ENCODE data around the gene TCF3.

- TF ChIP-seq CTCF (IDR thresholded peaks at IDR 0.05) (no peak), POLR2A (IDR thresholded peaks at IDR 0.05) (no peak), EP300 (IDR thresholded peaks at IDR 0.05) (no peak), POLR2AphosphoS5 (IDR thresholded peaks at IDR 0.05) (no peak)
Measured at GRCh38 chr19:1572795-1573194, 79.6 kb downstream of the TCF3 start.
